Lower leg skin (tissue), 3 donors: ENCODE measurements around the gene CLDN3.

Source experiments
- POLR2A ChIP-seq, 2 donors: fragments of 450-650 bp; IDR thresholded peaks; one replicate each; pipeline ENCODE4 v1.6.1; 2016 to 2017; ENCODE audit warnings: antibody characterized with exemption in 2 of 2, mild to moderate bottlenecking in 1 of 2, moderate library complexity in 1 of 2
- TF ChIP-seq, protein P1 (sequence below), 3 donors: fragments of 450-650 bp; IDR thresholded peaks; one replicate each; pipeline ENCODE4 v1.5.1; 2016; ENCODE audit warnings: antibody characterized with exemption in 3 of 3, mild to moderate bottlenecking in 3 of 3, moderate library complexity in 2 of 3

DNA sequence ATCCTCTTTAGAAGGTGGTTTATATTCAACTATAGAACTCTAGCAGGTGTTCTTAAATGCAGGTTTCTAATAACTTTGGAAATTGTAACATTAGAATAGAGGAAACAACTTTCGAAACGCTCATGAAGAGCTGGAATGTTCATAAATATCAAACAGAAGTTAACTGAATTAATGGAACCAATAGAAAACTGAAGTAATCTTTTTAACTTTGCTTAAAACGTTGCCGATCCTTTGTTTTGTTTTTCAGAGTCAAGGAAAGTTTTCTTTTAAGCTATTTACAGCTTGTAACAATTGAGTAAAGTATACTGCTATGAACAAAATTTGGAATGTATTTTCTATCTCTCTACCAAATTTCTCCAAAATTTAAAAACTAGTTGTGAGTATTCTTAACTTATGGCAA is 19.0 kb upstream of the CLDN3 start:
- no peak for TF ChIP-seq POLR2A (IDR thresholded peaks at IDR 0.05)
- TF ChIP-seq, protein P1, sequence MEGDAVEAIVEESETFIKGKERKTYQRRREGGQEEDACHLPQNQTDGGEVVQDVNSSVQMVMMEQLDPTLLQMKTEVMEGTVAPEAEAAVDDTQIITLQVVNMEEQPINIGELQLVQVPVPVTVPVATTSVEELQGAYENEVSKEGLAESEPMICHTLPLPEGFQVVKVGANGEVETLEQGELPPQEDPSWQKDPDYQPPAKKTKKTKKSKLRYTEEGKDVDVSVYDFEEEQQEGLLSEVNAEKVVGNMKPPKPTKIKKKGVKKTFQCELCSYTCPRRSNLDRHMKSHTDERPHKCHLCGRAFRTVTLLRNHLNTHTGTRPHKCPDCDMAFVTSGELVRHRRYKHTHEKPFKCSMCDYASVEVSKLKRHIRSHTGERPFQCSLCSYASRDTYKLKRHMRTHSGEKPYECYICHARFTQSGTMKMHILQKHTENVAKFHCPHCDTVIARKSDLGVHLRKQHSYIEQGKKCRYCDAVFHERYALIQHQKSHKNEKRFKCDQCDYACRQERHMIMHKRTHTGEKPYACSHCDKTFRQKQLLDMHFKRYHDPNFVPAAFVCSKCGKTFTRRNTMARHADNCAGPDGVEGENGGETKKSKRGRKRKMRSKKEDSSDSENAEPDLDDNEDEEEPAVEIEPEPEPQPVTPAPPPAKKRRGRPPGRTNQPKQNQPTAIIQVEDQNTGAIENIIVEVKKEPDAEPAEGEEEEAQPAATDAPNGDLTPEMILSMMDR (IDR thresholded peaks at IDR 0.05), result no peak
